ENCODE data around the gene CDH13.

Gene CDH13

DNA sequence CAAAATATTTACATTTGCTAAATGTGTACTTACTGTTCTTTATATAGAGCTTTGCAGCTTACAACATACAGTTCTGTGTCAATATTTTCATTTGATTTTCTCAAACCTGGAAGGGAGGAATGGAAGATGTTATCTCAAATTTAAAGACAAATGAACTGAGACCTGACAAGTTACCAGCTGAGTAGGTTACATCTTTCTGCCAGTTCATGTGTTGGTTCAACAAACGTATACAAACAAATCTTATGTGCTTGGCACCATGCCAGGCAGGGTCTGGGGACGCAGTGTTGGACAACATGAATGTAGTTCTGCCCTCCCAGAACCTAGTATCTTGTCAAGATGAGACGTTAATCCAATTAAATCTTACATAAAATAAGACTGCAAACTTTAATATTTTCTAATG is 673.6 kb downstream of the CDH13 start:
- no peak for DNase-seq (ENCODE audit: low read depth in 3 of 3)

DNA sequence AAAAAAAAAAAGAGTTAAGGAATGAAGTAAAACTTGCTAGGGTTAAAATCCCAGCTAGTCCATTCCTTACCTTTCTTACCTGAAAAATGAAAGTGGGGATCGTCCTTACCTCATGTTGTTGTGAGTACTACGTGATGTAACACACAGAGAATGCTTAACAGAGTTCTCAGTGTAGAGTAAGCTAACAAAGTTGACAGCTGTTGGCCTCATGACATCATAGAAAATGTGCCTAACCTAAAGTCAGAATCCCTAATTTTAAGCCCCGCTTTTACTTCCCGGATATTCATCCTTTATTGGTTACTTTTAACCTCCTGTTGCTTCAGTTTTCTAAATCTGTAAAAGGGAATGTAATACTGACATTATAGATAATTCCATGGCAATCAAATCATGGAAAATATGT is 675.2 kb downstream of the CDH13 start:
- DNase-seq (ENCODE audit: low read depth in 3 of 3), result no peak

DNA sequence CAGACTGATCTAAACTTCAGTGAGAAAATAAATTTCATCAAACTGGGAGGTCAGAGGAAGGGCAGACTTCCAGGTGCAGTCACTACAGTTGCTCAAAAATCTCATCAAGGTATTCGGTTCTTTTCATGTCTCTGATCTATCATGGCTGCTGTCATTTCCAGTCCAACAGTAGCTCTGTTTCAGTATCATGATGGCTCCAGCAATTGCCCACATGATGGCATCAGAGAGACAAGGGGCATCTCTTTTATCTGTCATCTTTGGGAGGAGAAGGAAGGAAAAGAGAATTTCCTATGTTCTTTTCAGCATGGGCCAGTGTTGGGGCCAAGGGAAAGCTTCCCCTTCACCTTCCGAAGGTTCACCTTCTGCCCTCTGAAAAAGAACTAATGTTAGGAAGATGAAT is 676.1 kb downstream of the CDH13 start:
- no peak for DNase-seq (ENCODE audit: low read depth in 3 of 3)

DNA sequence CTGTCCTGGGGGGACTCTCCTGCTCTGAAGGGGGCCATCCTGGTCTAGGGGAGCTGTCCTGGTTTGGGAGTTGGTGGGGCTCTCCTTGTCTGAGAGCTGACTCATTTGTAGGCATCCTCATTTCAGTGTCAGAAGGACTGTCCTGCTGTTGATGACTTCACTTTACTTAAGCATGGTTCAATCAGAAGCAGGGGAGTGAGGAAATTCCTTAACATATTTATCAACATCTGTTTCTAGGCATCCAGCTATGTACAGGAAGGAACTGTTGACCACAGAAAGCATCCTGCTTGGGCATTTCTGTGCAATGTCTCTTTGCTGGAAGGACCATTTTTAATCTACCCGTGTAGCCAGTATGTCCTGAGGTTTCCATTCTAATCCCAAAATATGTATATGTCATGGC is 678.3 kb downstream of the CDH13 start:
- no peak for DNase-seq (ENCODE audit: low read depth in 3 of 3)

DNA sequence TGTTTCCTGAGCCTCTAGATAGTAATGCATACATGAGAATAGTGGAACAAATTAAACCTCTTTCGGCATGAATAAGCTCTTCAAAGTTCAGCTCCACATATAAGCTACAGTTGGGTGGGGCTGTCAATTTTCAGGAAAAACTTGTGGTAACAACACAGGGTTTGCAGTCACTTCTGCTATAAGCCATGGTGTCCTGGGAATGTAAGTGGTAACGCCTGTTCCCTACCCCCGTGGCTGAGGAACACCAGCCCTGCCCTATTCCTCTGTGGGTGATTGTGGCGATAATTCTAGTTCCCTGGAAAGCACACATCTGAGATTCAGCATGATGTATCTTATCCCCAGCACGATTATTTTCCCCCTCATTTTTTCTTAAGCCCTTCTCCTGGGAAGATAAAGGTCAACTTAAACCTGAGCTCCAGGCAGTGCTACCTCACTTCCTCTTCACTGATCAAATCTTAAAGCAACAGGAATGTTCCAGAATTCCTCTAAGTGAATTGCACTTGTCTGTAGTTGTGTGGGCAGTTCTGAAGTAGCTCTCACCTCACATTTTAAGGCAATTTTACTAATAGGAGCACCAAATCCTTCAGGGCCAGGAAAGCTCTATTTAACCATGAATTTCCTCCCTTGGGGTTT is 680.3 kb downstream of the CDH13 start:
- DNase-seq (ENCODE audit: low read depth in 3 of 3), result no peak

DNA sequence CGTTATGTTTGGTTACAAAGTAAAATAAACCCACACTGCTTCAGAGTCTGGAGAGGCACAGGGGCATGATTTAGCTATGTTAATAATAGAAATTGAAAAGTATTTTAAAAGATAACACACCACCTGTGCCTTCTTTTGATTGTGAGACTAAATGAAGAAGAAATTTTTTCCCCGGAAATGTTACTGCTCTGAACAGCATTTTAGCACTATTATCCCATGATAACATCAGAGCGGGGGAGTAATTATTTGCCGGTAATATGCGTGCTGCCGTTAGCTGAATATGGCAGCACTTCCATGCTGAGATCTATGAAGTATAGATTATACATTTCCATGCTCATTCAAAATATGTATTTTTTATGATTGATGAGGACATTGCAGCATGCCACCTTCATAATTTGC is 680.8 kb downstream of the CDH13 start:
- no peak for DNase-seq (ENCODE audit: low read depth in 3 of 3)

DNA sequence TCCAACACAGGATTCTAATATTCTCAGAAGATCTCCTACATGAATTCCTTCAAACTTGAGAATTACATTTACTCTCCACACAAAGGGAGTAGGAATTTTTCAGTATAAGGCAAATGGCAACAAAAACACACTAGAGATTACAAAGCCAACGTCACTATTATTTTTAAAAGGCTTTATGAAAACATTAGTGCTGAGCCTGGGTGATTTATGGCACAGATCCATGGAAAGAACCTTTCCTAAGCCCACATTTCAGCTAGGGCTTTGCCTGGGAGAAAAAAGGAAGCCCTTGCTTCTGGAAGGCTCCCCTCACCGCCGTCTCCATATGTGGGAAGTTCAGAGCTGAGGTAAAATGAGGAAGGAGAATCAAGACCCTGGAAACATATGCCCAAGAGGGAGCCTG is 681.6 kb downstream of the CDH13 start:
- DNase-seq (ENCODE audit: low read depth in 3 of 3), result no peak

DNA sequence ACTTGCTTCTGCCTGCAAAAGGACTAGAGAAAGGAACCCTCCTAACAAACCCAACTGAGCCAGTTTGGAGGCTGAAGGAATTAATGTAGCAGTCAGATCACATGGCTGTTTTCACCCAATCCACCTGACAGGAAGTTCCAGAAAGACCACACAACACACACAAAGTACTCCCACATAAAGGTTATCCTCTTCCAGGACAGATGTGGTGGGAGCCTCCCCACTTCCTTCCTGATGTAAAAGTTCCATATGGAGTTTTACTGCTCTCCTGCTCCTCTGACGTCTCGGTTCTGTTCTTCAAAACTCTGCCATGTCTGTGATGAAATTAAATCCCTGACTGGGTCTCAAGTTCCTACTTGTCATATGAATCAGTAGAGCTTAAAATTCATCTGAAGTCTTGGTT is 684.0 kb downstream of the CDH13 start:
- DNase-seq (ENCODE audit: low read depth in 3 of 3), result no peak

DNA sequence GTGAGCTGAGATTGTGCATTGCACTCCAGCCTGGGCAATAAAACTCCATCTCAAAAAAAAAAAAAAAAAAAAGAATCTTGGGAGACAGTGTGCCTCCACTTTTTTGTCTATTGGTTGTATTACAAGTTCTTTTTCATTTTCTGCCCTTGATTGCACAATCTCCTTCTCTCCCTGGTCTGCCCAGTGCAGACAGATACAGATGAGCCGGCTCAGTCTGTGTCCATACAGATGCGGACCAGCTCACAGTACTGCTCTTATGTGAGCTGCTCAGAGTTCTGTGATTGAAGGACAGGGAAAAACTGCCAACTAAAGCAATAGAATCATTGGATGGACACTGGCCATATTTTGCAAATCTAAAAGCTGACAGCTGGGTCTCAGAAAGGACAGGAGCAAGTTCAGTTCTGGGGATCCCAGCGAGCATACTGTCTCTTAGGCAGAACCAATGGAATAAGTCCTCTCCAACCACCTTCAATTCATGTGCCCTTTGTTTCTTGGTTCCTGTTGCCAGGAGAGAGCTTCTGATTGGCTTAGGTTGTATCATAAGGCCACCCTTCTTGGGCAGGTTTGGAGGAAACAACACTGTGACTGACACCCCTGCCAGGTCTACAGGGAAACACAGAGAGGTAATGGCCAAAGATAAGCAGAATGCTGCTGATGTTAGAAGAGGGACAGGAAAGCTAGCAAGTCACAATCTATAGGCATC is 685.4 kb downstream of the CDH13 start:
- no peak for DNase-seq (ENCODE audit: low read depth in 3 of 3)

DNA sequence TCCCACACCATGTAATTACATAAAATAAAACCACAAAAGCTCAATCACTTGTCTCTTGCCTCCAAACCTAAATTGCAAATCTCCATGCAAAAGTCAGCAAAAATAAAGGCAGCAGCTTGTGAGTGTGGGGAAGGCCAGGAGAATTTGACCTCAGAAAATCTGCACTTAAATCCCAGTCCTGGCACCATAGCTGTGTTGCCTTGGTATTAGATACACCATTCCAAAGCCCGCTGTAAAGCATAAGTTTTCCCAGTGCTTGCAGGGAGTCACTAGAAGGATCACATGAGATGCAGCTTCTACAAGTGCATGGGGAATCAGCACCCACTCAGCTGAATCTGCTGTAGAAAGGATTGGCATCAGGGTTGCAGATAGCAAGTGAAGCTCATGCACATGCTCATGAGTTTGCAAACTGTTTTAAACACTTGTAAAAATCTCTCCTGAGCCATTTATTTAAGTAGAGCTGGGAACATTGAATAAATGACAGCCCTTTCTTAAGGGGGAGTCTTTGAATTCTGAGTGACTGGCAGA is 686.0 kb downstream of the CDH13 start:
- no peak for DNase-seq (ENCODE audit: low read depth in 3 of 3)

DNA sequence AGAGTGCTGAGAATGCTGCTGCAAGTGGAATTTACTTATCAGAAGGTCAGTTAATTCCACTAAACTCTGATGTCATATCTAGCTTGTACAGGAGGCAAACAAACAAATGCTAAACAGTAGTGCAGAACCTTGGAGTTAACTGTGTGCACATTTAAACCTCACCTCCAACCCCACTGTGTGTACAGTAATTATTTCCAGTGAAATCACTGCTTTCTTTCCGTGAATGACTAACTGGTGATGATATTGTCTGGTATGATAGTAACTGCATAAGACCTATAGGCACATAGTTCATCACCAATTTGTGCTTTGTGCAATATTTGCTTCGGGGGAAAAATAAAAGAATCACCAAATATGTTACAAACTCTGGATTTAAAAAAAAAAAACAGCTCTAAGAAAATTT is 688.5 kb downstream of the CDH13 start:
- no peak for DNase-seq (ENCODE audit: low read depth in 3 of 3)

DNA sequence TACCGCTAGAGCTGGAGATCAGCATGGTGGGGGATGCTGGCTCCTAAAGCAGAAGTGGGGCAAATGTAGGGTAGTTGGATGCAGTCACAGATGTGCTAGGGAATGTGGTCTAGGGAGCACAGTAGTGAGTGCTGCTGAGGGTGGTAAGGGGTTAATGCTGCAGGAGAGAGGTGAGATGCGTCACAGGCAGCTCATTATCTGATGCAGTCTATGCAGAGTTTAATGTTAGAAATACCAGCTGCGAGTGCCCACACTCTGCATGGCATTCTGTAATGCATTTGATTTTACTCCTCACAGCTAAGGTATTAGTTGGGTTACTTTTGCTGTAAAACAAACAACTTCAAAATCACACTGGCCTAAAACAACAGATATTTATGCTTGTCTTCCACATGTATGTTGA is 689.7 kb downstream of the CDH13 start:
- DNase-seq (ENCODE audit: low read depth in 3 of 3), result no peak

DNA sequence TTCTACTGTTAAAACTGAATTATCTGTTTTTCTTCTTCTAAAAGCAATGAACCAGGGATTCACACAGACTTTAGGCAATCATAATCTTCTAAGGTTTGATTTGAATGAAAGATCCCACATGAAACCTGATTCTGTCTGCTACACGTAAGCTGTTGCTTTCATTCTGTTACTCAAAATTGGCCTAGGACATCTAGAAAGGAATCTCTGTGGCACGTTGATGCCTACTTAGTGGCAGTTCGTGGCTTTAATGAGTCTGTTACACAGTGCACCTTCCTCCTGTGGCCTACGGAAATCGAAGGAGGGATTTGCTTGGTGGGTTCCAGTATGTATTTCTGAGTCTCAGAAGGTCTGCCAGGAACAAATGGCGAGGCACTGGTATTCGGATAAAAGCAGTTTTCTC is 691.6 kb downstream of the CDH13 start:
- no peak for DNase-seq (ENCODE audit: low read depth in 3 of 3)

DNA sequence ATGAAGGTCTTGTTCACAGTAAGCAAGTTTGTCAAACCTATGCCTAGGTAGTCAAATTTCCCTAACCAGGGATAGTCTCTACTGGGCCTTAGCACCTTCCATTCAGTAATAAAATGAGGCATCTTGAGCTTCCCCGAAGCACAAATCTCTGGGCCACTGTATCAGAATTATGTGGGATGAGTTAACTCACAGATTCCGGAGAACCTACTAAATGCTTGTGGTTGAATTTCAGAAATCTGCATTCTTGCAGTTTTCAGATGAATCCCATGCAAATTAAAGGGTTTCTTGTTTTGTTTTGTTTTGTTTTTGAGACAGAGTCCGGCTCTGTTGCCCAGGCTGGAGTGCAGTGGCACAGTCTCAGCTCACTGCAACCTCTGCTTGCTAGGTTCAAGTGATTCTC is 702.2 kb downstream of the CDH13 start:
- no peak for DNase-seq (ENCODE audit: low read depth in 3 of 3)

DNA sequence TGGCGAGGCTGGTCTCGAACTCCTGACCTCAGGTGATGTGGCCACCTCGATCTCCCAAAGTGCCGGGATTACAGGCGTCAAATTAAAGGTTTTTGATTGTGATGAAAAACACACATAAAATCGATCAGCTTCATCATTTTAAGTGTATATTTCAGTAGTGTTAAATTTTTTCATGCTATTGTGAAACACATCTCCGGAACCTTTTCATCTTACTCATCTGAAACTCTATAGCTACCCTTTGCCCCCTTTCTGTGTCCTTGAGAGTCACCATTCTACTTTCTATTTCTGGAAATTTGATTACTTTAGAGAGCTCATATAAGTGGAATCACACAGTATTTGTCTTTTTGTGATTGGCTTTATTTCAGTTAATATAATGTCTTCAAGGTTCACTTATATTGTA is 702.7 kb downstream of the CDH13 start:
- no peak for DNase-seq (ENCODE audit: low read depth in 3 of 3)

DNA sequence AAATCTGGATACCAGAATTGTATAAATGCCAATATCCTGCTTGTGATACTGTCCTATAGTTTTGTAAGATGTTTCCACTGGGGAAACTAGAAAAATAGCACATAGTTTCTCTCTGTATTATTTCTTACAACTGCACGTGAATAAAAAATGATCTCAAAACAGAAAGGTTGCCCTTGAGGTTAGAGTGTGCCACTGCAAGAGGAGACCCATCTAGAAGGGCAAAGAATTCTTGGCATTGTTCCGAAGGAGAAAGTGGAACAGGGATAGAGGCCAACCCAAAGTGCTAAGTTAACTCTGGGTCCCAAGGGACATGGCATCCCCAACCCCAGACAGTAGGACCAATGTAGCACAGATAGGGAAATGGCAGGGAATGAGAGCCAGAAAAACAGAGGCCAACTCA is 703.5 kb downstream of the CDH13 start:
- DNase-seq (ENCODE audit: low read depth in 3 of 3), result no peak

DNA sequence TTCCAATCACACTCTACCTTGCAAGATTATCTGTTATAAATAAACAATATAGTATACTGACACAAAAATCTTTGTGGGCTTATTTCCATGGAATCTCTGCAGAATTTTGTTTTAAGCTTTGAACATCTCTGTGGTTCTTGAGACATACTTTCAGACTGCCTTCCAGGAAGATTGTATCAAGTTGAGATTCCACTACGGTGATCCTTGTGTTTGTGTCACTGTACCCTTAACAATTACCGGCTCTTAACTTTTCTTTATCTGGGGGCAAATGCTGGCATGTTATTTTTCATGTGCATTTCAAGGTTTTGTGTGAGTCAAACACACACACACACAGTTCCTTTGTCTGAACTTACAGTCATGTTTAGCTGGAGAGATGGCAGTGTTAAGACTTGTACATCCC is 708.3 kb downstream of the CDH13 start:
- DNase-seq (ENCODE audit: low read depth in 3 of 3), result no peak

DNA sequence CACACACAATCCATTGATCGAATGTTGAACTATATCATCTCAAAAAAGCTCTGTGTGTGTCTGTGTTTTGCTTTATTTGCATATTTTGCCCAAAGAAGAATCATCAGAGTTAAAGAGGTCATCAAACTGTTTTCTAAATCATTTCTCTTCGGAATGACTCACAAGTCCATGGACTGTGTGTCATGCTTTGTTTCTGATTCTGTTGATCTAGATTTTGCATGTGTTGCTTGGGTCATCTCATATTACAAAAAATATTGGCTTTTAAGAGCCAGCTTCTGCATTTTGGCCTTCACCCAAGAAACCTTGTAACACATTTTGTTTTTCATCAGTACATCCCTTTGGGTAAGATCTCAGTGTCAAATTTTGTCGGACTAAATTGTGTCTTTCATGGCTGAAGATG is 709.8 kb downstream of the CDH13 start:
- no peak for DNase-seq (ENCODE audit: low read depth in 3 of 3)

DNA sequence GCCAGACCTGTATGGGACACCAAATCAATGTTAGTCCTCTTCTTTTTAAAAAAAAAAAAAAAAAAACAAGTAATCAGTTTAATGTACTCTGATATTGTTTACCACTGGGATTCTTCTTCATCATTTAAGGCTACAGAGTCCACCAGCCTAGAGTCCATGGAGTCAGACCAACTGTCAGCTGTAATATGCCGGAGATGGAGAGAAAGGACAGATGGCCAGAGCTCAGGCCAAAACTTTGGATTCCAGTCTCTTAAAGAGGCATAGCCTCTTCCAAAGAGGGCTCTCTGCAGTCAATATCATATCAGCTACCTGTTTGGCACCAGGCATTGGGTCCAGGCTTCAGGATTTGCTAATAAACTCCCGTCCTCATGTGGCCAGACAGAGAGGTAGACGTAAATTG is 711.4 kb downstream of the CDH13 start:
- no peak for DNase-seq (ENCODE audit: low read depth in 3 of 3)

DNA sequence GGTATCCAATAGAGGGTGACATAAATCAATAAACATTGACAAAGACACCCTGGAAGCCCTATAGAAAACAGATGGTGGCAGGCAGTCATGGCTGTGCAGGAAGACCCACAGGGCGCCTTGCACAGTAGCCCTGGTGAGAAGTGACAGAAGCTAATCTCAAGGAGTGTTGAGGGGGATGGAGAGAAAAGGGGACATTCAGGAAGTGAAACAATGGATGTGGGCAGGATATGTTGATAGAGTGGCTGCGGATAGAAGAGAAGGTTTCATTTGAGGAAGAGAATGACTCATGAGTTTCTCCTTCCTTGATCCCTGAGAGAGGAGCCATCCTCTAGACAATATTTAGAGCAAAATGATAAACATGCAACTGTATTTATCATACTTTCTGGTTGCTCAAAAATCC is 712.2 kb downstream of the CDH13 start:
- no peak for DNase-seq (ENCODE audit: low read depth in 3 of 3)

DNA sequence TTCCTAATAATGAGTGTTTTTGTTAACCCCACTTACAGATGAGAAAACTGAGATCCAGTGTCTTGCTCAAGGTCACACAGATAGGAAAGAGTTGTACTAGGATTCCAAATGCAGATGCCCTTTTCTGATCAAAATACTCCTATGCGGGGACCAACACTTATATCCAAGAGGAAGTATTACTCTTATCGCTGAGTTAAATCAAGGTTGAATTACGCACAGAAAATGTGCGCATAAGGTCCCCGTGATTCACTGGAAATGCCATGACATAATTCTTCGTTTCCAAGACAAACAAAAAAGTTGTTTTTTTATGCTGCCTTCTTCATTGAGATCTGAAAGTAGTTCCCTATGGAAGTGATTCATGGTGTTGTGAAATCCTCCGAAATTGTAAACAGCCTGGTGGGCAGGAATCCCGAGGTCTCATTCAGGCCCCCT is 717.2 kb downstream of the CDH13 start:
- no peak for DNase-seq (ENCODE audit: low read depth in 3 of 3)

DNA sequence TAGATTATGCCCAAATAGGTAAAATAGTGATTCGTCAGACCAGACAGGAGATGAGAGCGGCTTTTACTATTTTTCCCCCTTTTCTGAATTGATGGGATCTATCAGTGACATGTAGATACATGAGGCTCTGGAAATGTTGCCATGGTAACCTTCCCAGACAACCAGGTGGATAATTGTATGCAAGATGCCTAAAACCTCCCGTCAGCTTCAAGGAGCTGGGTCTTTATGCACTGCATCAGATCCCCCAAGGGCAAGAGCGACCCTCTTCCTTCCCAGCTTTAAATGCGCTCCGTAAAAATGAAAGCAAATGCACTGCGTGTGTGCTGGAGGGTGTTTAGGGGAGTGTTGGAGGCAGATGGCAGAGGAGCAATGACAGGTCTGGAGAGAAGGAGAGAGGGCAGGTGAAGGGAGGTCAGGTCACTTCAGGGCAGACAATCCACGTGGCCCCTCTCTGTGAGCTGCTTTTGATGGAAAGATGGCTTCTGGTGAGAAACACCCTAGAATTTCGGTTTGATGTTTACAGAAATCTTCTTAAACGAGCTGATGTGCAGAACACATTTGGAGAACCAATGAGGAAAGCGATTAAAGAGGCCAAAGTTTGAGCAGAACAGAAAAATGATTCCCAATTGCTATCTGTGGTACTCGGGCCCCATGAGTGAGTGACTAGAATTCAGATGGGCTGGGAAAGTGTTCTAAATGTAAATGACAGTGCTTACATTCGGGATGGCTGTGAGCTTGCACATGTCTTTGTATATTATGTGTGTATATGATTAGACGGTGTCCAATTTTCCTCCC is 719.3 kb downstream of the CDH13 start:
- no peak for DNase-seq (ENCODE audit: low read depth in 3 of 3)

DNA sequence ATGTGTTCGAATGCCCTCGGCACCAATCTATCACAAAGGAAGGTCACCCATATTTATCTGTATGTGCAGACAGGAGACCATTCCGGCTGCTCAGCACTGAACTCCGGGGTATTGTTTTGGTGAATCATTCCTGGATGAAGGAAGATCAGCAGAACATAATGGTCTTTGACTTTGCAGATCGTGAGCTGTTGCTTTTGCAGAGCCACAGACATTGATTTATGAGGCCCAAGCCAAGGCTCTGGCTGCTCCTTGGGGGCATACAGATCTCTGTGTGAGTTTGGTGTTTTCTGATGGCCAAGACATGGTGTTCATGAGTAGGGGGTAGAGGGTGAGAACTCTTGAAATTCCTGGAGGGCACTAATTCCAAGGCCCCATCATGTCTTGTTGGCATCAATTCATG is 722.2 kb downstream of the CDH13 start:
- DNase-seq (ENCODE audit: low read depth in 3 of 3), result no peak
